Measurements from ENCODE around the gene COBL. TPM values are rescaled to one million over a fixed set of nuclear protein-coding genes. Genes with fewer than 3 reads are reported as not detected.

COBL gene
- total RNA-seq, 1 experiment from 2014 or later, result 49.9 TPM

- Mint-ChIP-seq H3K36me3 (ENCODE audit: insufficient read depth, unreplicated experiment) (no peaks in the 10 kb centered on the region), H3K4me1 (ENCODE audit: low read depth, unreplicated experiment) (no peaks in the 10 kb centered on the region), H3K9me3 (ENCODE audit: low read depth, unreplicated experiment) (peaks cover 2% of the 10 kb centered on the region), H3K27ac (ENCODE audit: unreplicated experiment) (no peak overlapping the region), H3K4me3 (ENCODE audit: low read depth, unreplicated experiment) (no peak overlapping the region), H3K27me3 (ENCODE audit: unreplicated experiment) (no peaks in the 10 kb centered on the region)
- no TSS peak for BruUV-seq (replicated peaks)
- DNase-seq, result no peak
- intact Hi-C loops (cut with micrococcal nuclease; ENCODE audit: unreplicated experiment), result no loop called here
- CTCF ChIA-PET, result interaction anchor here (3.1 kb wide), 1 partner anchor 8 kb away, joined by 8 read pairs; no protein-coding TSS in a partner anchor
- no peak for TF ChIP-seq CTCF (IDR thresholded peaks at IDR 0.05; ENCODE audit: unreplicated experiment)
Measured at GRCh38 chr7:51154201-51154600, 162.4 kb downstream of the COBL start.

- intact Hi-C loops (cut with micrococcal nuclease; ENCODE audit: unreplicated experiment), result no loop called here
- CTCF ChIA-PET, result interaction anchor here (2.8 to 3.1 kb wide), 2 partner anchors 8 to 10 kb away, joined by 7 to 8 read pairs; no protein-coding TSS in a partner anchor
- H3K4me3 Mint-ChIP-seq (ENCODE audit: low read depth, unreplicated experiment), result no peak overlapping the region
- no peaks in the 10 kb centered on the region for H3K36me3 Mint-ChIP-seq (ENCODE audit: insufficient read depth, unreplicated experiment)
- H3K9me3 Mint-ChIP-seq (ENCODE audit: low read depth, unreplicated experiment), result peaks cover 11% of the 10 kb centered on the region
- H3K4me1 Mint-ChIP-seq (ENCODE audit: low read depth, unreplicated experiment), result no peaks in the 10 kb centered on the region
- H3K27me3 Mint-ChIP-seq (ENCODE audit: unreplicated experiment), result no peaks in the 10 kb centered on the region
- DNase-seq, result no peak
- no peak for TF ChIP-seq CTCF (IDR thresholded peaks at IDR 0.05; ENCODE audit: unreplicated experiment)
- H3K27ac Mint-ChIP-seq (ENCODE audit: unreplicated experiment), result no peak overlapping the region
- BruUV-seq (replicated peaks), result no TSS peak
Measured at GRCh38 chr7:51152706-51153200, 163.9 kb downstream of the COBL start.

GRCh38 chr7:51151455-51151854, 165.2 kb downstream of the COBL start:
- intact Hi-C loops (cut with micrococcal nuclease; ENCODE audit: unreplicated experiment), result no loop called here
- DNase-seq, result no peak
- no peak overlapping the region for H3K4me3 Mint-ChIP-seq (ENCODE audit: low read depth, unreplicated experiment)
- no peaks in the 10 kb centered on the region for H3K27me3 Mint-ChIP-seq (ENCODE audit: unreplicated experiment)
- no peak for TF ChIP-seq CTCF (IDR thresholded peaks at IDR 0.05; ENCODE audit: unreplicated experiment)
- H3K36me3 Mint-ChIP-seq (ENCODE audit: insufficient read depth, unreplicated experiment), result no peaks in the 10 kb centered on the region
- no peak overlapping the region for H3K27ac Mint-ChIP-seq (ENCODE audit: unreplicated experiment)
- peaks cover 13% of the 10 kb centered on the region for H3K9me3 Mint-ChIP-seq (ENCODE audit: low read depth, unreplicated experiment)
- CTCF ChIA-PET, result interaction anchor here (0.6 to 3.1 kb wide), 4 partner anchors 10 to 946 kb away, joined by 3 to 8 read pairs (median 6); no protein-coding TSS in a partner anchor
- H3K4me1 Mint-ChIP-seq (ENCODE audit: low read depth, unreplicated experiment), result no peaks in the 10 kb centered on the region
- BruUV-seq (replicated peaks), result no TSS peak

GRCh38 chr7:51150193-51150592, 166.4 kb downstream of the COBL start:
- H3K27me3 Mint-ChIP-seq (ENCODE audit: unreplicated experiment), result no peaks in the 10 kb centered on the region
- BruUV-seq (replicated peaks), result no TSS peak
- H3K27ac Mint-ChIP-seq (ENCODE audit: unreplicated experiment), result no peak overlapping the region
- H3K9me3 Mint-ChIP-seq (ENCODE audit: low read depth, unreplicated experiment), result peaks cover 13% of the 10 kb centered on the region
- no peak overlapping the region for H3K4me3 Mint-ChIP-seq (ENCODE audit: low read depth, unreplicated experiment)
- TF ChIP-seq CTCF (IDR thresholded peaks at IDR 0.05; ENCODE audit: unreplicated experiment), result no peak
- CTCF ChIA-PET, result interaction anchor here (1.2 to 1.6 kb wide), 2 partner anchors 9 to 11 kb away, joined by 4 to 7 read pairs; no protein-coding TSS in a partner anchor
- no peak for DNase-seq
- intact Hi-C loops (cut with micrococcal nuclease; ENCODE audit: unreplicated experiment), result no loop called here
- H3K36me3 Mint-ChIP-seq (ENCODE audit: insufficient read depth, unreplicated experiment), result no peaks in the 10 kb centered on the region
- H3K4me1 Mint-ChIP-seq (ENCODE audit: low read depth, unreplicated experiment), result no peaks in the 10 kb centered on the region

Measured in Calu3 (cell line).